NCI-H187 treated with DMSO at 0.1 percent for 48 hours (cell line): Measurements from ENCODE around the gene CAMKK2.
"Not testable (repeated sequence)": the region's sequence is repeated elsewhere in the genome, so short reads cannot be mapped to it uniquely, and the experiment has no call there.

Experiments
- DNase-seq: peaks from one replicate; lab custom pipeline; 2025; lab: John Stamatoyannopoulos, UW

CAMKK2 gene

GRCh38 chr12:121296618-121297434 lies at the start of gene CAMKK2:
TSS of gene CAMKK2 (minus strand) at chr12:121296709. CDS start at chr12:121274526, 22,183 bp downstream.
- peak; percentile 33 for DNase-seq

GRCh38 chr12:121345151-121345815 lies 48.8 kb upstream of the CAMKK2 start:
- no peak for DNase-seq

DNA sequence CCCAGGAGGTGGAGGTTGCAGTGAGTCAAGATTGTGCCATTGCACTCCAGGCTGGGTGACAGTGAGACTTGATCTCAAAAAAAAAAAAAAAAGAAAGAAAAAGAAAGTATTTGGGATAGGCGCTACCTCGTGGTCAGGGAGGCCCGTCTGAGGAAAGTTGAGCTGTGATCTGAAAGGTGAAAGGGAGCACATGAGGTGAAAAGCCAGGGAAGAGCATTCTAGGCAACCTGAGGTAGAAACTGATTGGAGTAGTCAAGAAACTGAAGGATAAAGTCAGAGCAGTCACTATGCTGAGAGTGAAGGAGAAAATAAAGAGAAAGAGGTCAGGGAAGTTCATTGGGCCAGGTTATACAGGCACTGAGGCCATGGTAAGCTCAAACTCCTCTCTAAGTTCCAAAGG lies 48.0 kb upstream of the CAMKK2 start:
- no peak for DNase-seq

GRCh38 chr12:121337416-121337815 lies 40.9 kb upstream of the CAMKK2 start:
- no peak for DNase-seq

DNA sequence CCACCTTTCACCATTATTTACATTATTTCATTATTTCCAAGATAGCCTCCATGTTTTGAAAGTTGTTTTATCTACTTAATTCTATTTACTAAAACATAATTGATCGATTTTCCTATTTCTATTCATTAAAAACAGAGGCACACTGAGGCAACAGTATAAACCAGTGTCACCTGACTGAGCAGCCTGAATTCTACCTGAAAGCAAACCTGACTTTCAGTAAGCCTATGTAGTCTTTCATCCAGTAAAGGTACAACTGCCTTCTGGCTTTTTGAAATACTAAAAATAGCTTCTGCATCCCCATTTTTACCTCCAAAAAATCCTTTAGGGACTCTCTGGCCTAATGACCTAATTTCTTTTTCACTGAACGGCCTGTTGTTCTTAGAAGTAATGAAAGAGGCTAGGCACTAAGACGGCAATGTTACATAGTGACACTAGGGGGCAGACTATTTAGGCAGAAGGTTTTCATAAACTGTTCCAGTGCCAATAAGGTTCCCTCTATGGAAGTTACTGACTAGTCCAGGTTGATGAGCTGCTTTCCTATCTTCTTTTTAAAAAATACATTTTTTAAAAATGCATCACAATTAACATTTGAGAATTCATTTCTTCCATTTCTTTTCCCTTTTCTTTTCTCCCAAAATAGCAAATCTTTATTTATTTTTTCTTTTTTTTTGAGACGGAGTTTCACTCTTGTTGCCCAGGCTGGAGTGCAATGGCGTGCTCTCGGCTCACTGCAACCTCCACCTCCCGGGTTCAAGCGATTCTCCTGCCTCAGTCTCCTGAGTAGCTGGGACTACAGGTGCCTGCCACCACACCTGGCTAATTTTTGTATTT lies 38.2 kb upstream of the CAMKK2 start:
- DNase-seq = peak; percentile 35

GRCh38 chr12:121333747-121334146 lies 37.2 kb upstream of the CAMKK2 start:
- no peak for DNase-seq

DNA sequence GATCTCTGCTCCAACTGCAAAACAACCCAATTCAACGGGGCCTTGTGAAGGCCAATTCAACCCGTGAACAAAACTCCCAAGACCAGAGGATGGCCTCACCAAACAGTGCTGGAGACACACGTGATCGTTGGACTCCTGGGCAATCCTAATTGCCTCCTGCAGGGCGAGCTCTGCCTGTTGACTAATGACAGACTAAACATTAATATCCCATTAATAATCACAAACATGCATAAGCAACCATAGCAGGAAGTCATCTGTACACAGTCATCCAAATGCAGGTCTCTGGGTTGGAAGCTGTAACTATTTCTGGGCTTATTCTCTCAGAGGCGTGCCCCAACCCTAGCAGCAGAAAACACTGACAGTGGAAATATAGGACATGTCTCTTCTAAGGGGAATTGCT lies 34.7 kb upstream of the CAMKK2 start:
- DNase-seq = no peak

DNA sequence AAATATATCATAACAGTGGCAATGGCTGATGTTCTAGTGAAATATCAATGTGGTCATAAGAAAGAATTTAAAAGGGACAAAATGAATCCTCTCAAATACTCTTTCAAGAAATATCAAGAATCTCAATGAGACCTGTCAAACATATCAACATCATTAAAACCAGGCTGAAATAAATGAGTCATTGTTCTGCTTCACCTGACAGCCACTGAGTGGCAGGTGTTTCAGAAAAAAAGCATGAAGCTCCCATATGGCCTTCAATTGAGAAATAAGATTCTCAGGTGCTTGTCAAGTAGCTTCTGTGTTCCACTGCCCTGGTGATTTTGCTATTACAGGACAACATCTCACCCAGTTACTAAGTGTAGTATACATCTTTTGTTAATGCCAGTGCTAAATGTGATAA lies 34.2 kb upstream of the CAMKK2 start:
- DNase-seq = no peak

DNA sequence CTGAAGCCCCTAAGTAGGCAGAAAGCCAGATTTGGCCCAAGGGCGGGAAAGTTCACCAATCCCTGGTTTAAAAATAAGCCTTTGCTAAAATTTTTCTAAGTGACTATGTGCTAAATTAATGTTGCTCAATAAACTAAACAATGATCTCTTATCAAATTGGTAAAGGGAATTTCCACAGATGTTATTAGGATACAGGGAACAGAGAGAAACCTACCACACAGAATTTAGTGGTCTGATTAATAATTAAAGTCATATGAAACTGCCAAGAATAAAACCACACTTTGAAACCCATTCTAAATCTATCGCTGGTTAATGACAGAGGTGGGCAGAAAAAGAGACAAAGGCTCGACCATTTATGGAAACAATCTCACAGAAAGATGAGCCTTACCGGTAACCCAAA lies 33.7 kb upstream of the CAMKK2 start:
- no peak for DNase-seq

DNA sequence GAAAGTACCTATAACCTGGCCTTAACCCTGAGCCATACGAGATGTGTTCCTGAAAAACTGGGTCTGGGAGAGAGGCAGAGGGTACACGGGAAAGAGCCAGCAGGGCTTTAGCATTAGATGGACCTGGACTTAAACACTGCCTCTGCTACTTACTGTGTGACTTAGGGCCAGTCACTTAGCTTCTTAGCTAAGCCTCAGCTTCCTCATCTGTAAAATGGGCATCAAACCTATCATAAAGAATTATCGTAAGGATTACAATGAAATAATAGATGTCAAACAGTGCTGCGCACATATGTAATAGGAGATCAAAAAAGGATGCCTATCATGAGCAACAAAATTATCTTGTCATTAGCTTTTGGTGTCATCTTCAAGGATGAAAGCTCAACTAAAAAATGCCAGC lies 32.1 kb upstream of the CAMKK2 start:
- no peak for DNase-seq

DNA sequence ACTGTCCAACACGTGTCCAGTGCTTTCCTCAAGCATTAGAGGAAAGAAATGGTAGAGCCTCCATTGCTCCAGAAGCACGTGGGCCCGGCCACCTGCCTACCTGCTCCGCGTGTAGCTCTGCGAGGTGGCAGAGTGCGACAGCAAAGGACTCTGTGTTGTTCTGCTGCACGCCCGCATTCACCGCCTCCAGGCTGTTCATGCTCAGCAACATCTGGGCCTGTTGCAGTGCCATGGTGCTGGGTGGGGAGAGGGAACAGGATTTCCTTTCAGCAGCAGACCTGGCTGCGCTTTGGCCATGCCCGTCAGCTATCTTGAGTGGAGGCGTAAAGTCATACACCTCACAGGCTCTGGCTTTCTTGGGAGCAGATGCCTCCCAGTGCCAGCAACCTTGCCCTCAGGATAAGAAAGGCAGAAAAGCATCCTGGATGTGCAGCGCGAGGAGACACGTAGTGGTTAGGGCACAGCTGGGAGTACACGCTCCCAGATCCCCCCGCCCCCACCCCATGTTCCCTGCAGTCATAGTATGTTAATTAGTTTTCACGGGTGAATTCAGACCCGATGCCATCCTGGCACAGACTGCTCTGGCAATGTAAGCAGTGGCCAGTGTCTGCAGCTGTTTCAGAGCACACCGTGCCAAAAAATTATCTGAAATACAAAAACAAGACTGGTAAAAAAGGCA lies 30.6 kb upstream of the CAMKK2 start:
- no peak for DNase-seq

DNA sequence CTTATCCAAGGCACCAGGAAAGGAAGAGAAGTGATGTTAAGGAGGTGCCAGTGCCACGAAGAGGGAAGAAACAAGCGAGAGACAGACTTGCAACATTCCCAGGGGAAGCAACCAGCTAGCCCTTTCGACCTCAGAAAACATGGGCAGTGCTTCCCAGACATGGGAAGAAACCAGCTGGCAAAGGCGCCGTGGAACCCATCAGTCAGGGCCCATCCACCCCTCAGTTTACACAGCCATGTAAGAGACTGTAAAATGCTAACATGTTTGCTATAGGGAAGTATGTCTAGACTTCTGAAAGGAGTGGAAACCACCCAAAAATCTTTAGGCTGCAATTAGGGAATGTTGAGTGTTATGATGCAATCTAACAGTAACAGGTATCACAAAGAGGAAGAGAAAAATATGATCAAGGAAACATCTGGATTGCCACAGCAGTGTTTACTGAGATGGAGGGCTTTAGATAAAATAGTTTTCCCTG lies 29.4 kb upstream of the CAMKK2 start:
- DNase-seq = no peak

DNA sequence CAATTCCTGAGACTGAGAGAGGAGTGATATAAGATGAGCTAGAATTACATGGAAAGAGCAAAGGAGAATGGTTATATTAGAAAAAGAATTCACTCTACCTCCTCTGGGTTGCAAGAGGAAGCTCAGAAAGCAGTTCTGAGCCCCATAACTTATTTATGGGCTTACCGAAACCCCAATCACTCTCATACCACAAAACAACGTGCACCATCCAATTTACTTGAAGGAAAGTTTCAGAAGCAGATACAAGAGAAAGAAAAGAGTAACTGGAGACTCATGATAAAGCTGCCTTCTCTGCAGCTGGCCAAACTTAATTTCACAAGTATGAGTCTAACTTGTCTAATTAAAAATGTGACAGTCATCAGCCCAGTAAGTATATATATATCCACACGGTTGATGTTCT lies 27.4 kb upstream of the CAMKK2 start:
- DNase-seq = no peak

DNA sequence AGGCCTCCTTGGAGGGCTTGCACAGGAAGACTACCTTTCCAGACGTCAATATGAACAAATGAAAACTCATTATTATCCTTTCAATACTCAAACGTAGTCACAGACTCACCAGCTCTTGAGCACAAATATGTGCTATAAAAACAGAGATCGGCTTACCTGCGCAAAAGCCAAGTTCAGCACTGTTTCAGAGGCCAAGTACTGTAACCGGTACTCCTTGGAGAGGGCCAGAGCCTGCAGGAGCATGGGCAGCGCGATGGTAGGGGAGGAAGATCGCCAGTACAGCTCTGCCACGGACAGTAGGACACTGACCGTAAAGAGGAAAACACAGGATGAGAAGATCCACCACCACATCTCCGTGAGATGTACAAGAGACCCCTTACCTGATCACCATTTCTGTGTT lies 21.6 kb upstream of the CAMKK2 start:
- DNase-seq = no peak

DNA sequence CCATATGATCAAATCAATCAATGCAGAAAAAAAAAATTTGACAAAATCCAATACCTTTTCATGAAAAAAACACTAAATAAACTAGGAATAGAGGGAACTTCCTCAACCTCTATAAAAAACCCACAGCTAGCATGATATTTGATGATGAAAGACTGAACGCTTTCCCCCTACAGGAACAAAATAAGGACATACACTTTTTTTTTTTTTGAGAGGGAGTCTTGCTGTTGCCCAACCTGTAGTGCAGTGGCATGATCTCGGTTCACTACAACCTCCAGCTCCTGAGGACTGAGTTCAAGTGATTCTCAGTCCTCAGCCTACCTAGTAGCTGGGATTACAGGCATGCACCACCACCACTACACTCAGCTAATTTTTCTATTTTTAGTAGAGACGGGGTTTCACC lies 17.9 kb upstream of the CAMKK2 start:
- DNase-seq = no peak

DNA sequence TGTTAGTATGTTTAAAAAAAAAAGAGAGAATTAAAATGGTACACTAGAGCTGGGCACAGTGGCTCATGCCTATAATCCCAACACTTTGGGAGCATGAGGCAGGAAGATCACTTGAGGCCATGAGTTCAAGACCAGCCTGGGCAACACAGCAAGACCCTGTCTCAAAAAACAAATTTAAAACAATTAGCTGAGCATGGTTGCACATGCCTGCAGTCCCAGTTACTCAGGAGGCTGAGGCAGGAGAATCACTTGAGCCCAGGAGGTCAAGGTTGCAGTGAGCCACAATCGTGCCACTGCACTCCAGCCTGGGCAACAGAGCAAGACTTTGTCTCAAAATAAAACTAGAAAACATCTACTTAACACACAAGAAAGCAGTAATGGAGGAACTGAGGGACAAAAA lies 13.7 kb upstream of the CAMKK2 start:
- DNase-seq = not testable (repeated sequence)

- not testable (repeated sequence) for DNase-seq
These were observed 10.9 kb upstream of the CAMKK2 start for GRCh38 chr12:121307397-121307796.

GRCh38 chr12:121304306-121304705 lies 7.8 kb upstream of the CAMKK2 start:
- no peak for DNase-seq

DNA sequence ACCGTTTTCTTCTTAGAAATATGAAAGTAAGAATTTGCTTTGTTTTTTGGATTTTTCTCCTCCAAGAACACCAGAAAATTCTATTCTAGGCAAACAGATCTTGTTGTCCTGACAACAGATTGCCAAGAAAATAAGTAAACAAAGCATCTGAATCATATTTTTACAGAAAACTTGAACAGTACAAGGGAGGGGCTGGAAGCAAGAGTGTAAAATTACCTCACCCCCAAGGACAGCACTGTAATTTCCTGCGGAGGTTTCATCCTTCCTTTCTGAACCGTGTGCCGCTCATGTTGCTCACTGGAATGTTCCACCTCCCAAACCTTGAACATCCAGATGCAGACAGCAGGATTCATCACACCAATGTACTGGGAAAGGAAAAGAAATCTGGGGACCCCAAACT lies 5.4 kb upstream of the CAMKK2 start:
- no peak for DNase-seq

- no peak for DNase-seq
These were observed 3.7 kb upstream of the CAMKK2 start for GRCh38 chr12:121300083-121300819.

DNA sequence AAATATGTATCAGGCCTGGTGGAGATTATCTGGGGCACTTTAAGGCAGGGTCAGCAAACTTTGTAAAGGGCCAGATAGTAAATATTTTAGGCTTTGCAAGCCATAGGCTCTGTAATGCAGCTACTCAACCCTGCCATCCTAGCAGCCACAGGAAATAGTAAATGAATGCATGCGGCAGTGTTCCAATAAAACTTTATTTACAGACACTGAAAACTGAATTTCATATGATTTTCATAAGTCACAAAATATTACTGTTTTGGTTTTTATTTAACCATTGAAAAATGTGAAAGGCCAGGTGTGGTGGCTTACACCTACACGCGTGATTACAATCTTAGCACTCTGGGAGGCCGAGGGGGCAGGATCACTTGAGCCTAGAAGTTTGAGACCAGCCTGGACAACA lies 3.2 kb upstream of the CAMKK2 start:
- DNase-seq = no peak
